Caco-2 (cell line): ENCODE measurements around the gene KRT1. TPM values are rescaled to one million over a fixed set of nuclear protein-coding genes. Genes with fewer than 3 reads are reported as not detected.

Source experiments
- BruUV-seq: library from RNA; stranded (reverse); fragments of 400-500 nt; replicated peaks from 2 replicates; lab custom pipeline; 2021; lab: Mats Ljungman, UMichigan
- CTCF ChIA-PET: fragments of 300-600 bp; sonication (Branson Sonifier 250); formaldehyde crosslinking; loops from one replicate; lab custom pipeline; 2022; ENCODE audit warnings: antibody characterized with exemption; lab: Charles Lee
- POLR2A ChIA-PET: fragments of 300-600 bp; sonication (Branson Sonifier 250); formaldehyde crosslinking; loops from one replicate; lab custom pipeline; 2022; ENCODE audit warnings: antibody characterized with exemption; lab: Charles Lee
- DNase-seq, 2 experiments: peaks; one replicate each; pipeline versions ENCODE4 v3.0.0 to v3.0.0-alpha.2; 2020 to 2022
- H3K27me3 ChIP-seq: replicated peaks from 2 replicates; pipeline ENCODE4 v1.6.0; 2011; ENCODE audit warnings: low read length; ENCODE audit not compliant: control insufficient read depth, insufficient read depth
- H3K36me3 ChIP-seq: 2 replicates; pipeline ENCODE4 v1.5.1; 2011; ENCODE audit warnings: low read length; ENCODE audit not compliant: control insufficient read depth, insufficient read depth
- H3K4me1 ChIP-seq: fragments of 250-450 bp; sonication (Bioruptor Pico); 2 replicates; pipeline ENCODE4 v1.5.1; 2020; ENCODE audit warnings: mild to moderate bottlenecking
- H3K4me3 ChIP-seq: 2 replicates; pipeline ENCODE4 v1.5.1; 2011; ENCODE audit warnings: low read depth, mild to moderate bottlenecking, control low read depth, low read length
- H3K9me3 ChIP-seq: fragments of 250-450 bp; sonication (Bioruptor Pico); 2 replicates; pipeline ENCODE4 v1.5.1; 2020; ENCODE audit warnings: mild to moderate bottlenecking, moderate library complexity
- H3K27ac Mint-ChIP-seq: one replicate; pipeline ENCODE4 v1.8.0; 2022; ENCODE audit warnings: mixed read lengths; ENCODE audit not compliant: unreplicated experiment
- H3K27me3 Mint-ChIP-seq: one replicate; pipeline ENCODE4 v1.8.0; 2022; ENCODE audit warnings: mixed read lengths; ENCODE audit not compliant: insufficient read depth, unreplicated experiment
- H3K36me3 Mint-ChIP-seq: one replicate; pipeline ENCODE4 v1.8.0; 2022; ENCODE audit warnings: mild to moderate bottlenecking, mixed read lengths; ENCODE audit not compliant: insufficient read depth, unreplicated experiment
- H3K4me1 Mint-ChIP-seq: one replicate; pipeline ENCODE4 v1.8.0; 2022; ENCODE audit warnings: low read depth, mixed read lengths; ENCODE audit not compliant: unreplicated experiment
- H3K4me3 Mint-ChIP-seq: one replicate; pipeline ENCODE4 v1.8.0; 2022; ENCODE audit warnings: mild to moderate bottlenecking, moderate library complexity, mixed read lengths; ENCODE audit not compliant: unreplicated experiment
- H3K9me3 Mint-ChIP-seq: one replicate; pipeline ENCODE4 v1.8.0; 2022; ENCODE audit warnings: mixed read lengths; ENCODE audit not compliant: unreplicated experiment
- CTCF ChIP-seq, 2 experiments: fragments of 200-600 bp in 1 of 2; IDR thresholded peaks; 1 replicate in 1 of 2; 2 replicates in 1 of 2; pipeline versions ENCODE4 v1.5.1 to v1.8.0; 2011 to 2022; ENCODE audit warnings: antibody characterized with exemption in 1 of 2, control low read depth in 1 of 2, inconsistent platforms in 1 of 2, low read depth in 1 of 2, low read length in 1 of 2, mild to moderate bottlenecking in 1 of 2, moderate library complexity in 1 of 2; ENCODE audit not compliant: insufficient read depth in 1 of 2, severe bottlenecking in 1 of 2, unreplicated experiment in 1 of 2
- intact Hi-C: fragments of 100-400 bp; cut with micrococcal nuclease; formaldehyde crosslinking; loops from one replicate; pipeline ENCODE4 v1.10.0; 2022; ENCODE audit not compliant: unreplicated experiment
- total RNA-seq: library from RNA; stranded (reverse); gene quantifications from 2 replicates; pipeline ENCODE4 v1.2.3, GENCODE V29; 2022

Gene KRT1
- total RNA-seq, 1 experiment from 2014 or later: 0.20 TPM

- Mint-ChIP-seq H3K36me3 (no peaks in the 10 kb centered on the region), H3K4me3 (no peak overlapping the region), H3K9me3 (no peaks in the 10 kb centered on the region), H3K4me1 (no peaks in the 10 kb centered on the region), H3K27ac (no peak overlapping the region), H3K27me3 (peaks cover 29% of the 10 kb centered on the region)
- BruUV-seq: no TSS peak
- Histone ChIP-seq H3K9me3 (no peaks in the 10 kb centered on the region), H3K27me3 (no peaks in the 10 kb centered on the region; the same call in none of the 2 replicates), H3K4me1 (no peaks in the 10 kb centered on the region), H3K4me3 (no peak overlapping the region), H3K36me3 (no peaks in the 10 kb centered on the region)
- TF ChIP-seq CTCF (IDR thresholded peaks at IDR 0.05; ENCODE audit: insufficient read depth in 1 of 2, low read depth in 1 of 2, low read length in 1 of 2, severe bottlenecking in 1 of 2, unreplicated experiment in 1 of 2): no peak
- DNase-seq: no peak
- ChIA-PET CTCF (no interaction called here), POLR2A (no interaction called here)
- intact Hi-C loops: no loop called here
Measured at GRCh38 chr12:52659395-52659794, 20.8 kb downstream of the KRT1 start.

- H3K4me3 Mint-ChIP-seq: no peak overlapping the region
- ChIA-PET POLR2A (no interaction called here), CTCF (no interaction called here)
Measured at GRCh38 chr12:52658196-52658595, 22.0 kb downstream of the KRT1 start.

GRCh38 chr12:52657250-52657902, 22.8 kb downstream of the KRT1 start:
- Mint-ChIP-seq H3K4me3 (no peak overlapping the region), H3K36me3 (no peaks in the 10 kb centered on the region), H3K4me1 (no peaks in the 10 kb centered on the region), H3K9me3 (no peaks in the 10 kb centered on the region), H3K27ac (no peak overlapping the region), H3K27me3 (peaks cover 25% of the 10 kb centered on the region)
- no peak for TF ChIP-seq CTCF (IDR thresholded peaks at IDR 0.05; ENCODE audit: insufficient read depth in 1 of 2, low read depth in 1 of 2, low read length in 1 of 2, severe bottlenecking in 1 of 2, unreplicated experiment in 1 of 2)
- no peaks in the 10 kb centered on the region for H3K4me1 ChIP-seq
- CTCF ChIA-PET: no interaction called here
- DNase-seq: no peak
- no peak overlapping the region for H3K4me3 ChIP-seq
- no TSS peak for BruUV-seq
- no peaks in the 10 kb centered on the region for H3K9me3 ChIP-seq
- intact Hi-C loops: no loop called here
- POLR2A ChIA-PET: no interaction called here
- H3K27me3 ChIP-seq: no peaks in the 10 kb centered on the region; the same call in none of the 2 replicates
- H3K36me3 ChIP-seq: no peaks in the 10 kb centered on the region

More at GRCh38 chr12:52658196-52658595, 22.0 kb downstream of the KRT1 start:
- no peaks in the 10 kb centered on the region for H3K4me1 Mint-ChIP-seq
- Histone ChIP-seq H3K4me1 (no peaks in the 10 kb centered on the region), H3K27me3 (no peaks in the 10 kb centered on the region; the same call in none of the 2 replicates), H3K4me3 (no peak overlapping the region), H3K9me3 (no peaks in the 10 kb centered on the region), H3K36me3 (no peaks in the 10 kb centered on the region)
- no TSS peak for BruUV-seq
- no peak overlapping the region for H3K27ac Mint-ChIP-seq
- intact Hi-C loops: no loop called here
- no peaks in the 10 kb centered on the region for H3K9me3 Mint-ChIP-seq
- no peak for DNase-seq
- TF ChIP-seq CTCF (IDR thresholded peaks at IDR 0.05; ENCODE audit: insufficient read depth in 1 of 2, low read depth in 1 of 2, low read length in 1 of 2, severe bottlenecking in 1 of 2, unreplicated experiment in 1 of 2): no peak
- no peaks in the 10 kb centered on the region for H3K36me3 Mint-ChIP-seq
- peaks cover 25% of the 10 kb centered on the region for H3K27me3 Mint-ChIP-seq
